Keratinocyte (primary cell): ENCODE results near the gene ARMH1. TPM values are rescaled to one million over a fixed set of nuclear protein-coding genes. Genes with fewer than 3 reads are reported as not detected.

Source experiments
- DNase-seq: peaks from one replicate; pipeline ENCODE4 v3.0.0-alpha.2; 2011; ENCODE audit warnings: low read depth, missing footprints, low spot score
- FAIRE-seq: peaks from 2 replicates; lab custom pipeline; 2011; peaks lifted over from hg19 to GRCh38; lab: Jason Lieb, UNC
- H2AFZ ChIP-seq: 2 replicates; pipeline ENCODE4 v1.6.0; 2012; ENCODE audit warnings: low read length, control low read depth, inconsistent platforms; ENCODE audit not compliant: control insufficient read depth
- H3K27ac ChIP-seq: 2 replicates; pipeline ENCODE4 v1.5.1; 2011; ENCODE audit warnings: low read length; ENCODE audit not compliant: control insufficient read depth, insufficient read depth
- H3K27me3 ChIP-seq: 3 replicates; pipeline ENCODE4 v1.6.0; 2011; ENCODE audit warnings: low read length; ENCODE audit not compliant: control insufficient read depth, insufficient read depth; ENCODE audit errors: extremely low read depth
- H3K36me3 ChIP-seq, 2 experiments: 2 replicates in 1 of 2; 3 replicates in 1 of 2; pipeline ENCODE4 v1.5.1; 2011; ENCODE audit warnings: low read length in 2 of 2, mild to moderate bottlenecking in 1 of 2; ENCODE audit not compliant: control insufficient read depth in 2 of 2, insufficient read depth in 2 of 2; ENCODE audit errors: extremely low read depth in 1 of 2
- H3K4me1 ChIP-seq: 3 replicates; pipeline ENCODE4 v1.5.1; 2011; ENCODE audit warnings: low read length; ENCODE audit not compliant: control insufficient read depth, insufficient read depth; ENCODE audit errors: extremely low read depth
- H3K4me2 ChIP-seq: 3 replicates; pipeline ENCODE4 v1.6.0; 2011; ENCODE audit warnings: low read depth, low read length; ENCODE audit not compliant: control insufficient read depth, insufficient read depth; ENCODE audit errors: extremely low read depth
- H3K4me3 ChIP-seq, 3 experiments: fragments of 200-600 bp in 1 of 3; sonication (generic) in 1 of 3; 2 replicates in 2 of 3; 3 replicates in 1 of 3; pipeline ENCODE4 v1.5.1; 2011 to 2016; ENCODE audit warnings: low read length in 3 of 3, mild to moderate bottlenecking in 3 of 3, control low read depth in 2 of 3, inconsistent platforms in 1 of 3, low read depth in 1 of 3, mixed read lengths in 1 of 3, mixed run types in 1 of 3, moderate library complexity in 1 of 3; ENCODE audit not compliant: control insufficient read depth in 2 of 3, insufficient read depth in 2 of 3; ENCODE audit errors: extremely low read depth in 1 of 3
- H3K79me2 ChIP-seq: 2 replicates; pipeline ENCODE4 v1.6.0; 2012; ENCODE audit warnings: low read length; ENCODE audit not compliant: control insufficient read depth, insufficient read depth
- H3K9ac ChIP-seq: 3 replicates; pipeline ENCODE4 v1.6.0; 2011; ENCODE audit warnings: low read length; ENCODE audit not compliant: control insufficient read depth, insufficient read depth; ENCODE audit errors: extremely low read depth
- H3K9me1 ChIP-seq: 3 replicates; pipeline ENCODE4 v1.6.0; 2011; ENCODE audit warnings: low read length; ENCODE audit not compliant: control insufficient read depth, insufficient read depth; ENCODE audit errors: extremely low read depth
- H3K9me3 ChIP-seq: 2 replicates; pipeline ENCODE4 v1.5.1; 2012; ENCODE audit warnings: low read depth, low read length; ENCODE audit not compliant: control insufficient read depth
- H4K20me1 ChIP-seq: 3 replicates; pipeline ENCODE4 v1.6.0; 2011; ENCODE audit warnings: low read length; ENCODE audit not compliant: control insufficient read depth, insufficient read depth; ENCODE audit errors: extremely low read depth
- EZH2 ChIP-seq: IDR thresholded peaks from one replicate; pipeline ENCODE4 v1.6.1; 2012; ENCODE audit warnings: inconsistent platforms, mild to moderate bottlenecking, low read length, moderate library complexity
- dilution Hi-C: fragments of 300-500 bp; cut with MboI; formaldehyde crosslinking; loops from one replicate; pipeline ENCODE4 v1.7.0; 2020; ENCODE audit warnings: low sequenced_read_pairs; ENCODE audit not compliant: extremely low pct_ligation_motif_present
- polyA plus RNA-seq, 5 experiments: library from polyadenylated mRNA; depleted of rRNA in 3 of 5; stranded (reverse) in 3 of 5; stranded (forward) in 1 of 5; unstranded in 1 of 5; fragments of >200 nt; gene quantifications; 1 replicate in 1 of 5; 2 replicates in 3 of 5; 3 replicates in 1 of 5; pipeline versions ENCODE4 v1.2.1 to v1.2.3, GENCODE V29; 2011 to 2012; ENCODE audit warnings: missing spikeins in 2 of 5, low read depth in 1 of 5, low replicate concordance in 1 of 5
- TF ChIP-seq, protein P1 (sequence below), 3 experiments: IDR thresholded peaks in 1 of 3; conservative IDR thresholded peaks in 1 of 3; optimal IDR thresholded peaks in 1 of 3; 2 replicates in 2 of 3; 3 replicates in 1 of 3; pipeline versions ENCODE3 to v1.5.1; 2011; ENCODE audit warnings: low read length in 3 of 3, mild to moderate bottlenecking in 3 of 3, moderate library complexity in 2 of 3, control low read depth in 1 of 3, inconsistent platforms in 1 of 3; ENCODE audit not compliant: insufficient read depth in 2 of 3; ENCODE audit errors: extremely low read depth in 1 of 3

ARMH1 gene
- polyA plus RNA-seq, 1 donor (not counting 4 experiments of a cell fraction or from before 2014, with no cell fraction given): 0.22 TPM

DNA sequence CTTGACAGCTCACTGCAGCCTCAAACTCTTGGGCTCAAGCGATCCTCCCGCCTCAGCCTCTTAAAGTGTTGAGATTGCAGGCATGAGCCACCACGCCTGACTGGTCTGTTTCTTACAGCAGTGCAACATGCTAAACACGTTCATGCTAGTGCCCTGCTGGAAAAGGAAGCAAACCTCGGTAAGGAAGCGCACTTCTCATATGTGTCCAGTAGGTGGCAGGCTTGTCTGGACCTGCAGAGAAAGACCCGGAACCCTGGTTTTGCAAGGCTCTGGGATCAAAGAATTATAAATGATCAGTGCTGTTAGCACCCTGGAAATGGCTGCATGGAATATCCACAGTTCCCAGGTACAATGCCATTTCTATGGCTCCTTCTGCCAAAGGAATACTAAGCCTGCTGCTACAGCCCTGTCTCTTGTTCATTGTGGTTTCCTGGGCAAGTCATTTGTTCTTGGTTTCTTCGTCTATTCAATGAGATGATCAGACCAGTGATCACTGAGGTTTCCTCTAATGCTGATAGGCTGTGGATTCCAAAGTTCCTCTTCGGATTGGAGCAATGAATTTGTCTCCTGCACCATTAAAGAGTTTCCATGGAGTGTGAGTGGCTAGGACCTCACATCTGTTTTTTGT is 40.5 kb downstream of the ARMH1 start:
- H3K36me3 ChIP-seq: no peaks in the 10 kb centered on the region
- no peak overlapping the region for H2AFZ ChIP-seq
- peak overlapping the region; percentile 20 for H3K4me2 ChIP-seq
- no peak overlapping the region for H3K9ac ChIP-seq
- DNase-seq (no peak), FAIRE-seq (peak; percentile 98)
- H3K9me1 ChIP-seq: no peaks in the 10 kb centered on the region
- dilution Hi-C loops: no loop called here
- H3K9me3 ChIP-seq: no peaks in the 10 kb centered on the region
- H4K20me1 ChIP-seq: no peaks in the 10 kb centered on the region
- H3K27me3 ChIP-seq: no peaks in the 10 kb centered on the region
- H3K4me3 ChIP-seq: no peak overlapping the region
- no peak overlapping the region for H3K27ac ChIP-seq
- H3K4me1 ChIP-seq: peaks cover 3% of the 10 kb centered on the region
- H3K79me2 ChIP-seq: no peaks in the 10 kb centered on the region
- no peak for TF ChIP-seq EZH2
- TF ChIP-seq, protein P1, sequence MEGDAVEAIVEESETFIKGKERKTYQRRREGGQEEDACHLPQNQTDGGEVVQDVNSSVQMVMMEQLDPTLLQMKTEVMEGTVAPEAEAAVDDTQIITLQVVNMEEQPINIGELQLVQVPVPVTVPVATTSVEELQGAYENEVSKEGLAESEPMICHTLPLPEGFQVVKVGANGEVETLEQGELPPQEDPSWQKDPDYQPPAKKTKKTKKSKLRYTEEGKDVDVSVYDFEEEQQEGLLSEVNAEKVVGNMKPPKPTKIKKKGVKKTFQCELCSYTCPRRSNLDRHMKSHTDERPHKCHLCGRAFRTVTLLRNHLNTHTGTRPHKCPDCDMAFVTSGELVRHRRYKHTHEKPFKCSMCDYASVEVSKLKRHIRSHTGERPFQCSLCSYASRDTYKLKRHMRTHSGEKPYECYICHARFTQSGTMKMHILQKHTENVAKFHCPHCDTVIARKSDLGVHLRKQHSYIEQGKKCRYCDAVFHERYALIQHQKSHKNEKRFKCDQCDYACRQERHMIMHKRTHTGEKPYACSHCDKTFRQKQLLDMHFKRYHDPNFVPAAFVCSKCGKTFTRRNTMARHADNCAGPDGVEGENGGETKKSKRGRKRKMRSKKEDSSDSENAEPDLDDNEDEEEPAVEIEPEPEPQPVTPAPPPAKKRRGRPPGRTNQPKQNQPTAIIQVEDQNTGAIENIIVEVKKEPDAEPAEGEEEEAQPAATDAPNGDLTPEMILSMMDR (optimal IDR thresholded peaks at IDR 0.05 in 1 of 3, IDR thresholded peaks at IDR 0.05 in 1 of 3, conservative IDR thresholded peaks at IDR 0.05 in 1 of 3; ENCODE audit: extremely low read depth in 1 of 3, insufficient read depth in 2 of 3, low read length in 3 of 3): peak; percentile 84 to 98 (median 89)

- Histone ChIP-seq H3K9ac (no peak overlapping the region), H2AFZ (no peak overlapping the region), H3K36me3 (no peaks in the 10 kb centered on the region), H3K4me1 (peaks cover 3% of the 10 kb centered on the region), H3K27me3 (no peaks in the 10 kb centered on the region), H3K27ac (no peak overlapping the region), H3K79me2 (no peaks in the 10 kb centered on the region), H4K20me1 (no peaks in the 10 kb centered on the region), H3K9me3 (no peaks in the 10 kb centered on the region), H3K4me2 (no peak overlapping the region), H3K4me3 (no peak overlapping the region), H3K9me1 (no peaks in the 10 kb centered on the region)
- dilution Hi-C loops: no loop called here
- TF ChIP-seq, protein P1 (optimal IDR thresholded peaks at IDR 0.05 in 1 of 3, IDR thresholded peaks at IDR 0.05 in 1 of 3, conservative IDR thresholded peaks at IDR 0.05 in 1 of 3; ENCODE audit: extremely low read depth in 1 of 3, insufficient read depth in 2 of 3, low read length in 3 of 3): no peak
- no peak for TF ChIP-seq EZH2
- no peak for DNase-seq
- no peak for FAIRE-seq
Measured at GRCh38 chr1:44717156-44717555, 42.6 kb downstream of the ARMH1 start.
